Neural progenitor cell (in vitro differentiated cells): ENCODE measurements around the gene HEPH. TPM values are rescaled to one million over a fixed set of nuclear protein-coding genes. Genes with fewer than 3 reads are reported as not detected.
"Not testable (repeated sequence)": the region's sequence is repeated elsewhere in the genome, so short reads cannot be mapped to it uniquely, and the experiment has no call there.

Experiments
- DNase-seq: peaks from one replicate; pipeline ENCODE4 v3.0.0-alpha.2; 2016; ENCODE audit warnings: low spot score
- H2AFZ ChIP-seq: fragments of 200-600 bp; sonication (generic); replicated peaks from 2 replicates; pipeline ENCODE4 v1.6.1; 2016; ENCODE audit warnings: antibody characterized with exemption
- H3F3A ChIP-seq: fragments of 200-600 bp; sonication (generic); 2 replicates; pipeline ENCODE4 v1.6.1; 2016; ENCODE audit warnings: antibody characterized with exemption, low read depth
- H3K27ac ChIP-seq: fragments of 200-600 bp; sonication (generic); 2 replicates; pipeline ENCODE4 v1.5.1; 2016; ENCODE audit warnings: mild to moderate bottlenecking
- H3K27me3 ChIP-seq: fragments of 200-600 bp; sonication (generic); 2 replicates; pipeline ENCODE4 v1.6.1; 2016; ENCODE audit warnings: mild to moderate bottlenecking, moderate library complexity
- H3K36me3 ChIP-seq: fragments of 200-600 bp; sonication (generic); 2 replicates; pipeline ENCODE4 v1.5.1; 2016
- H3K4me1 ChIP-seq: fragments of 200-600 bp; sonication (generic); 2 replicates; pipeline ENCODE4 v1.6.1; 2016; ENCODE audit warnings: mixed run types
- H3K4me2 ChIP-seq: fragments of 200-600 bp; sonication (generic); 2 replicates; pipeline ENCODE4 v1.6.1; 2016
- H3K4me3 ChIP-seq: fragments of 200-600 bp; sonication (generic); 2 replicates; pipeline ENCODE4 v1.5.1; 2016
- H3K79me2 ChIP-seq: fragments of 200-600 bp; sonication (generic); 2 replicates; pipeline ENCODE4 v1.6.1; 2016; ENCODE audit warnings: low read depth
- H3K9ac ChIP-seq: fragments of 200-600 bp; sonication (generic); 2 replicates; pipeline ENCODE4 v1.6.1; 2016
- H3K9me3 ChIP-seq: fragments of 200-600 bp; sonication (generic); 2 replicates; pipeline ENCODE4 v1.5.1; 2016; ENCODE audit warnings: low read depth
- H4K20me1 ChIP-seq: fragments of 200-600 bp; sonication (generic); 2 replicates; pipeline ENCODE4 v1.6.1; 2016; ENCODE audit warnings: low read depth
- H3K27ac Mint-ChIP-seq: 3 replicates; pipeline ENCODE4 v1.8.0; 2021; ENCODE audit warnings: mixed read lengths
- H3K27me3 Mint-ChIP-seq: 2 replicates; pipeline ENCODE4 v1.8.0; 2022; ENCODE audit warnings: low read depth, mild to moderate bottlenecking, inconsistent platforms, moderate library complexity, mixed read lengths; ENCODE audit not compliant: insufficient read depth
- H3K36me3 Mint-ChIP-seq: 3 replicates; pipeline ENCODE4 v1.8.0; 2021; ENCODE audit warnings: mixed read lengths
- H3K4me1 Mint-ChIP-seq: 3 replicates; pipeline ENCODE4 v1.8.0; 2021; ENCODE audit warnings: mixed read lengths
- H3K4me3 Mint-ChIP-seq: 3 replicates; pipeline ENCODE4 v1.8.0; 2021; ENCODE audit warnings: mild to moderate bottlenecking, moderate library complexity, mixed read lengths
- H3K9me3 Mint-ChIP-seq: 3 replicates; pipeline ENCODE4 v1.8.0; 2020; ENCODE audit warnings: mixed read lengths
- CTCF ChIP-seq: fragments of 200-600 bp; sonication (generic); IDR thresholded peaks from 2 replicates; pipeline ENCODE4 v1.5.1; 2017; ENCODE audit warnings: antibody characterized with exemption, mild to moderate bottlenecking
- EZH2 ChIP-seq: fragments of 200-600 bp; sonication (generic); IDR thresholded peaks from 2 replicates; pipeline ENCODE4 v1.6.1; 2017; ENCODE audit warnings: antibody characterized with exemption, mild to moderate bottlenecking, moderate library complexity
- EZH2phosphoT487 ChIP-seq: fragments of 200-600 bp; sonication (generic); IDR thresholded peaks from 2 replicates; pipeline ENCODE4 v1.6.1; 2017; ENCODE audit warnings: antibody characterized with exemption
- total RNA-seq: library from RNA; depleted of rRNA; stranded (reverse); fragments of >200 nt; gene quantifications from 2 replicates; pipeline ENCODE4 v1.2.3, GENCODE V29; 2015; ENCODE audit warnings: low replicate concordance

Gene HEPH
- total RNA-seq, result 112 and 168 TPM in 2 replicates

GRCh38 chrX:66163849-66164411 is at the start of gene HEPH:
HEPH (plus strand) TSS chrX:66164247; CDS start chrX:66170571, 6,324 bp downstream.
- no peaks in the 10 kb centered on the region for H3K36me3 Mint-ChIP-seq
- H3K4me2 ChIP-seq, result peak within 1 kb of the TSS; percentile 75
- peak within 1 kb of the TSS; percentile 13 for H3K27ac ChIP-seq
- H2AFZ ChIP-seq, result peak within 1 kb of the TSS; percentile 4
- no peaks in the 10 kb centered on the region for H3K27me3 ChIP-seq
- no peaks in the 10 kb centered on the region for H4K20me1 ChIP-seq
- peak within 1 kb of the TSS; percentile 92 for H3K4me3 Mint-ChIP-seq
- no peaks in the 10 kb centered on the region for H3K9me3 Mint-ChIP-seq
- H3K27me3 Mint-ChIP-seq, result peaks cover 2% of the 10 kb centered on the region
- peak within 1 kb of the TSS; percentile 97 for H3K27ac Mint-ChIP-seq
- H3K9me3 ChIP-seq, result no peaks in the 10 kb centered on the region
- H3K4me3 ChIP-seq, result peak within 1 kb of the TSS; percentile 56
- no peaks in the 10 kb centered on the region for H3K36me3 ChIP-seq
- TF ChIP-seq CTCF, result no peak
- no peak for TF ChIP-seq EZH2
- no peak for TF ChIP-seq EZH2phosphoT487
- H3K79me2 ChIP-seq, result peaks cover 47% of the 10 kb centered on the region
- peak within 1 kb of the TSS; percentile 28 for H3K9ac ChIP-seq
- DNase-seq, result peak; percentile 65
- no peaks in the 10 kb centered on the region for H3F3A ChIP-seq
- peaks cover 2% of the 10 kb centered on the region for H3K4me1 Mint-ChIP-seq
- peaks cover 5% of the 10 kb centered on the region for H3K4me1 ChIP-seq

- H3K36me3 Mint-ChIP-seq, DNase-seq, H3K4me1 Mint-ChIP-seq, H3K4me3 Mint-ChIP-seq, H3K4me3 ChIP-seq, H3K4me1 ChIP-seq, H3K4me2 ChIP-seq, H3K79me2 ChIP-seq, H3K9me3 Mint-ChIP-seq, H2AFZ ChIP-seq, H3F3A ChIP-seq, H3K27me3 Mint-ChIP-seq, H3K36me3 ChIP-seq, H3K9ac ChIP-seq, H3K27ac ChIP-seq, H3K9me3 ChIP-seq, H3K27ac Mint-ChIP-seq, H4K20me1 ChIP-seq, H3K27me3 ChIP-seq: not testable (repeated sequence)
Measured at GRCh38 chrX:66118722-66119121, 45.3 kb upstream of the HEPH start.

GRCh38 chrX:66121354-66121753 is 42.7 kb upstream of the HEPH start:
- not testable (repeated sequence) for H3K27me3 ChIP-seq, H3F3A ChIP-seq, H3K36me3 Mint-ChIP-seq, H3K4me2 ChIP-seq, H3K27me3 Mint-ChIP-seq, H2AFZ ChIP-seq, H3K4me3 ChIP-seq, H3K4me1 ChIP-seq, H3K27ac Mint-ChIP-seq, H3K36me3 ChIP-seq, DNase-seq, H3K9me3 ChIP-seq, H3K4me3 Mint-ChIP-seq, H3K9me3 Mint-ChIP-seq, H4K20me1 ChIP-seq, H3K27ac ChIP-seq, H3K9ac ChIP-seq, H3K4me1 Mint-ChIP-seq, H3K79me2 ChIP-seq

GRCh38 chrX:66126662-66127061 is 37.4 kb upstream of the HEPH start:
- no peaks in the 10 kb centered on the region for H3K4me1 ChIP-seq
- H3F3A ChIP-seq, result no peaks in the 10 kb centered on the region
- H3K27ac Mint-ChIP-seq, result no peak overlapping the region
- H3K27ac ChIP-seq, result no peak overlapping the region
- H3K79me2 ChIP-seq, result no peaks in the 10 kb centered on the region
- H3K4me3 Mint-ChIP-seq, result no peak overlapping the region
- H3K36me3 ChIP-seq, result no peaks in the 10 kb centered on the region
- no peaks in the 10 kb centered on the region for H3K27me3 ChIP-seq
- no peaks in the 10 kb centered on the region for H4K20me1 ChIP-seq
- H3K36me3 Mint-ChIP-seq, result no peaks in the 10 kb centered on the region
- peak; percentile 1 for DNase-seq
- no peak overlapping the region for H3K4me3 ChIP-seq
- peaks cover 11% of the 10 kb centered on the region for H3K9me3 ChIP-seq
- no peak overlapping the region for H3K9ac ChIP-seq
- H3K4me1 Mint-ChIP-seq, result no peaks in the 10 kb centered on the region
- H3K9me3 Mint-ChIP-seq, result peaks cover 7% of the 10 kb centered on the region
- TF ChIP-seq EZH2phosphoT487 (no peak), CTCF (no peak), EZH2 (no peak)
- peaks cover 2% of the 10 kb centered on the region for H3K27me3 Mint-ChIP-seq
- H2AFZ ChIP-seq, result no peak overlapping the region
- no peak overlapping the region for H3K4me2 ChIP-seq
